HepG2 (cell line): ENCODE measurements around the gene IGIP. TPM values are rescaled to one million over a fixed set of nuclear protein-coding genes. Genes with fewer than 3 reads are reported as not detected.

ENCODE experiments used
- ATF5 ChIP-seq: sonication (generic); formaldehyde crosslinking; IDR thresholded peaks from 2 replicates; pipeline ENCODE4 v1.4.0; 2020; ENCODE audit warnings: mild to moderate bottlenecking, low read depth, missing genetic modification reagents
- BRD4 ChIP-seq: sonication (generic); formaldehyde crosslinking; IDR thresholded peaks from 2 replicates; pipeline ENCODE4 v1.4.0; 2020; ENCODE audit warnings: missing genetic modification reagents
- CBX1 ChIP-seq: IDR thresholded peaks from one replicate; pipeline ENCODE4 v1.6.1; 2016; ENCODE audit warnings: antibody characterized with exemption, low read depth
- ETV6 ChIP-seq: sonication (generic); formaldehyde crosslinking; conservative IDR thresholded peaks from 2 replicates; pipeline ENCODE4 v1.4.0; 2020; ENCODE audit warnings: missing genetic modification reagents
- IKZF1 ChIP-seq: fragments of 450-650 bp; IDR thresholded peaks from 2 replicates; pipeline ENCODE4 v1.7.1; 2016
- JARID2 ChIP-seq: sonication (generic); formaldehyde crosslinking; IDR thresholded peaks from 2 replicates; pipeline ENCODE4 v1.8.1; 2023; ENCODE audit warnings: missing genetic modification reagents, inconsistent platforms; ENCODE audit not compliant: insufficient replicate concordance
- MED13 ChIP-seq: sonication (generic); formaldehyde crosslinking; IDR thresholded peaks from 2 replicates; pipeline ENCODE4 v1.5.0; 2020; ENCODE audit warnings: missing genetic modification reagents
- MIER3 ChIP-seq: IDR thresholded peaks from 2 replicates; pipeline ENCODE4 v1.6.1; 2016; ENCODE audit warnings: missing compliant biosample characterization, borderline replicate concordance
- MXD4 ChIP-seq: IDR thresholded peaks from 2 replicates; pipeline ENCODE4 v1.6.1; 2016; ENCODE audit warnings: mild to moderate bottlenecking, missing biosample characterization, missing genetic modification reagents
- MXI1 ChIP-seq: IDR thresholded peaks from 3 replicates; pipeline ENCODE4 v1.6.1; 2012; ENCODE audit warnings: low read depth, low read length, inconsistent platforms, borderline replicate concordance
- NFIC ChIP-seq: IDR thresholded peaks from 2 replicates; pipeline ENCODE4 v1.6.1; 2012; ENCODE audit warnings: mild to moderate bottlenecking, low read length, inconsistent platforms
- ONECUT2 ChIP-seq: sonication (generic); formaldehyde crosslinking; IDR thresholded peaks from 2 replicates; pipeline ENCODE4 v1.4.0; 2020; ENCODE audit warnings: missing genetic modification reagents
- PRPF4 ChIP-seq: fragments of 200-400 bp; formaldehyde crosslinking; IDR thresholded peaks from 2 replicates; pipeline ENCODE4 v1.6.1; 2016; ENCODE audit warnings: low read length, low read depth; ENCODE audit not compliant: poor library complexity, severe bottlenecking
- RBAK ChIP-seq: sonication (generic); formaldehyde crosslinking; IDR thresholded peaks from 2 replicates; pipeline ENCODE4 v1.5.1; 2020; ENCODE audit warnings: mild to moderate bottlenecking, missing genetic modification reagents
- TFE3 ChIP-seq: IDR thresholded peaks from 2 replicates; pipeline ENCODE4 v1.6.1; 2016
- TGIF2 ChIP-seq: IDR thresholded peaks from 2 replicates; pipeline ENCODE4 v1.6.1; 2016; ENCODE audit warnings: control low read depth, missing compliant biosample characterization
- TOPORS ChIP-seq: sonication (generic); formaldehyde crosslinking; IDR thresholded peaks from 2 replicates; pipeline ENCODE4 v1.8.0; 2023; ENCODE audit warnings: mild to moderate bottlenecking, missing genetic modification reagents
- WIZ ChIP-seq: sonication (generic); formaldehyde crosslinking; IDR thresholded peaks from 2 replicates; pipeline ENCODE4 v1.5.1; 2020; ENCODE audit warnings: mild to moderate bottlenecking, missing genetic modification reagents
- ZBTB38 ChIP-seq: sonication (generic); formaldehyde crosslinking; IDR thresholded peaks from 2 replicates; pipeline ENCODE4 v1.5.1; 2020; ENCODE audit warnings: mild to moderate bottlenecking, missing genetic modification reagents
- ZNF101 ChIP-seq: sonication (generic); formaldehyde crosslinking; IDR thresholded peaks from 2 replicates; pipeline ENCODE4 v1.4.0; 2020; ENCODE audit warnings: mild to moderate bottlenecking, low read depth, missing genetic modification reagents, borderline replicate concordance
- ZNF24 ChIP-seq: fragments of 450-650 bp; IDR thresholded peaks from 2 replicates; pipeline ENCODE4 v1.6.1; 2017; ENCODE audit warnings: antibody characterized with exemption, mild to moderate bottlenecking
- ZNF354B ChIP-seq: sonication (generic); formaldehyde crosslinking; IDR thresholded peaks from 2 replicates; pipeline ENCODE4 v1.8.0; 2022; ENCODE audit warnings: mild to moderate bottlenecking, missing genetic modification reagents
- ZNF567 ChIP-seq: sonication (generic); formaldehyde crosslinking; IDR thresholded peaks from 2 replicates; pipeline ENCODE4 v1.8.1; 2023; ENCODE audit warnings: mild to moderate bottlenecking, missing genetic modification reagents, borderline replicate concordance
- ZNF773 ChIP-seq: sonication (generic); formaldehyde crosslinking; IDR thresholded peaks from 2 replicates; pipeline ENCODE4 v1.4.0; 2020; ENCODE audit warnings: missing genetic modification reagents, borderline replicate concordance
- polyA plus RNA-seq, 8 experiments: library from polyadenylated mRNA; depleted of rRNA in 3 of 8; stranded (reverse) in 7 of 8; unstranded in 1 of 8; fragments of >200 nt; fragmentation: Illumina TruSeq in 4 of 8; extraction: Trizol in 4 of 8; gene quantifications; 2 replicates each; pipeline versions ENCODE4 v1.2.1 to v1.2.3, GENCODE V29; 2011 to 2016; ENCODE audit warnings: low read depth in 4 of 8, missing spikeins in 1 of 8, mixed read lengths in 1 of 8; ENCODE audit not compliant: insufficient read depth in 1 of 8
- total RNA-seq, 5 experiments: library from RNA; depleted of rRNA; stranded (reverse); fragments of >200 nt; fragmentation: Illumina TruSeq; extraction: Trizol; gene quantifications; 2 replicates each; pipeline ENCODE4 v1.2.3, GENCODE V29; 2016; ENCODE audit warnings: low read depth in 1 of 5
- TF ChIP-seq, protein P1 (sequence below): sonication (generic); formaldehyde crosslinking; IDR thresholded peaks from 2 replicates; pipeline ENCODE4 v1.5.1; 2020; ENCODE audit warnings: missing genetic modification reagents, mild to moderate bottlenecking, borderline replicate concordance
- TF ChIP-seq, protein P2 (sequence below): sonication (generic); formaldehyde crosslinking; IDR thresholded peaks from 2 replicates; pipeline ENCODE4 v1.4.0; 2020; ENCODE audit warnings: missing genetic modification reagents

Gene IGIP
- total and polyA plus RNA-seq, 2 of the 13 experiments (the other 11 are each of a cell fraction or from before 2014, with no cell fraction given) = 1.7 to 2.1 TPM

GRCh38 chr5:140175367-140176030 lies 49.8 kb downstream of the IGIP start (continued):
- TF ChIP-seq JARID2 (CRISPR knock-in tag) = no peak
- no peak for TF ChIP-seq PRPF4
- no peak for TF ChIP-seq ZNF101 (CRISPR knock-in tag)
- TF ChIP-seq, protein P1, sequence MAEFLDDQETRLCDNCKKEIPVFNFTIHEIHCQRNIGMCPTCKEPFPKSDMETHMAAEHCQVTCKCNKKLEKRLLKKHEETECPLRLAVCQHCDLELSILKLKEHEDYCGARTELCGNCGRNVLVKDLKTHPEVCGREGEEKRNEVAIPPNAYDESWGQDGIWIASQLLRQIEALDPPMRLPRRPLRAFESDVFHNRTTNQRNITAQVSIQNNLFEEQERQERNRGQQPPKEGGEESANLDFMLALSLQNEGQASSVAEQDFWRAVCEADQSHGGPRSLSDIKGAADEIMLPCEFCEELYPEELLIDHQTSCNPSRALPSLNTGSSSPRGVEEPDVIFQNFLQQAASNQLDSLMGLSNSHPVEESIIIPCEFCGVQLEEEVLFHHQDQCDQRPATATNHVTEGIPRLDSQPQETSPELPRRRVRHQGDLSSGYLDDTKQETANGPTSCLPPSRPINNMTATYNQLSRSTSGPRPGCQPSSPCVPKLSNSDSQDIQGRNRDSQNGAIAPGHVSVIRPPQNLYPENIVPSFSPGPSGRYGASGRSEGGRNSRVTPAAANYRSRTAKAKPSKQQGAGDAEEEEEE (CRISPR knock-in tag) = no peak
- TF ChIP-seq TOPORS (CRISPR knock-in tag) = no peak
- TF ChIP-seq MXD4 (CRISPR knock-in tag) = 0 out of 2 replicates have a peak, but pooled peaks have one; percentile 18
- TF ChIP-seq RBAK (CRISPR knock-in tag) = no peak
- no peak for TF ChIP-seq ZNF354B (CRISPR knock-in tag)
- TF ChIP-seq ZBTB38 = no peak
- TF ChIP-seq MXI1 = no peak; the same call in 2 of the 3 replicates
- TF ChIP-seq ZNF24 = no peak
- TF ChIP-seq BRD4 = no peak
- TF ChIP-seq IKZF1 = no peak
- peak; percentile 16; the same call in 1 of the 2 replicates for TF ChIP-seq WIZ
- TF ChIP-seq MED13 = peak; percentile 16; the same call in 1 of the 2 replicates
- no peak for TF ChIP-seq TFE3
- TF ChIP-seq, protein P2, sequence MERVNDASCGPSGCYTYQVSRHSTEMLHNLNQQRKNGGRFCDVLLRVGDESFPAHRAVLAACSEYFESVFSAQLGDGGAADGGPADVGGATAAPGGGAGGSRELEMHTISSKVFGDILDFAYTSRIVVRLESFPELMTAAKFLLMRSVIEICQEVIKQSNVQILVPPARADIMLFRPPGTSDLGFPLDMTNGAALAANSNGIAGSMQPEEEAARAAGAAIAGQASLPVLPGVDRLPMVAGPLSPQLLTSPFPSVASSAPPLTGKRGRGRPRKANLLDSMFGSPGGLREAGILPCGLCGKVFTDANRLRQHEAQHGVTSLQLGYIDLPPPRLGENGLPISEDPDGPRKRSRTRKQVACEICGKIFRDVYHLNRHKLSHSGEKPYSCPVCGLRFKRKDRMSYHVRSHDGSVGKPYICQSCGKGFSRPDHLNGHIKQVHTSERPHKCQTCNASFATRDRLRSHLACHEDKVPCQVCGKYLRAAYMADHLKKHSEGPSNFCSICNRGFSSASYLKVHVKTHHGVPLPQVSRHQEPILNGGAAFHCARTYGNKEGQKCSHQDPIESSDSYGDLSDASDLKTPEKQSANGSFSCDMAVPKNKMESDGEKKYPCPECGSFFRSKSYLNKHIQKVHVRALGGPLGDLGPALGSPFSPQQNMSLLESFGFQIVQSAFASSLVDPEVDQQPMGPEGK (CRISPR knock-in tag) = peak; percentile 71
- TF ChIP-seq TGIF2 (CRISPR knock-in tag) = no peak
- TF ChIP-seq CBX1 = no peak
- no peak for TF ChIP-seq MIER3 (CRISPR knock-in tag)
- no peak; the same call in 1 of the 2 replicates for TF ChIP-seq ETV6 (CRISPR knock-in tag)
- TF ChIP-seq ONECUT2 (CRISPR knock-in tag) = no peak
- TF ChIP-seq ZNF773 = peak; percentile 43; the same call in 1 of the 2 replicates
- no peak for TF ChIP-seq ATF5 (CRISPR knock-in tag)
- no peak for TF ChIP-seq ZNF567 (CRISPR knock-in tag)
- TF ChIP-seq NFIC = no peak
